CD14-positive monocyte (primary cell): Measurements from ENCODE around the gene AMBRA1. TPM values are rescaled to one million over a fixed set of nuclear protein-coding genes. Genes with fewer than 3 reads are reported as not detected.

Experiments
- DNase-seq, 3 donors: peaks; one replicate each; pipeline ENCODE4 v3.0.0-alpha.2; 2011 to 2022
- H2AFZ ChIP-seq: 2 replicates; pipeline ENCODE4 v1.6.0; 2012; ENCODE audit warnings: mild to moderate bottlenecking, low read depth, low read length, inconsistent platforms; ENCODE audit not compliant: insufficient read depth, poor library complexity, severe bottlenecking
- H3K27ac ChIP-seq, 2 donors: 1 replicate in 1 of 2; 2 replicates in 1 of 2; pipeline ENCODE4 v1.5.1; 2012 to 2013; ENCODE audit warnings: low read length in 2 of 2, control low read depth in 1 of 2, inconsistent platforms in 1 of 2, low read depth in 1 of 2, mild to moderate bottlenecking in 1 of 2
- H3K27me3 ChIP-seq, 2 donors: one replicate each; pipeline versions ENCODE4 v1.6.0 to v1.6.1; 2011 to 2013; ENCODE audit warnings: low read length in 2 of 2; ENCODE audit not compliant: control insufficient read depth in 2 of 2, insufficient read depth in 2 of 2
- H3K36me3 ChIP-seq, 2 donors: replicated peaks in 1 of 2; 1 replicate in 1 of 2; 2 replicates in 1 of 2; pipeline versions ENCODE4 v1.5.1 to v1.6.1; 2012 to 2013; ENCODE audit warnings: low read length in 2 of 2, control low read depth in 1 of 2, inconsistent platforms in 1 of 2, mild to moderate bottlenecking in 1 of 2; ENCODE audit not compliant: insufficient read depth in 2 of 2, control insufficient read depth in 1 of 2
- H3K4me1 ChIP-seq, 2 donors: 1 replicate in 1 of 2; 2 replicates in 1 of 2; pipeline versions ENCODE4 v1.5.1 to v1.6.1; 2012 to 2013; ENCODE audit warnings: low read length in 2 of 2, control low read depth in 1 of 2, inconsistent platforms in 1 of 2, mild to moderate bottlenecking in 1 of 2, moderate library complexity in 1 of 2; ENCODE audit not compliant: insufficient read depth in 2 of 2, control insufficient read depth in 1 of 2
- H3K4me2 ChIP-seq: replicated peaks from 2 replicates; pipeline ENCODE3; 2012; ENCODE audit warnings: low read length, moderate library complexity, mild to moderate bottlenecking; ENCODE audit not compliant: poor library complexity, severe bottlenecking; ENCODE audit errors: extremely low read depth
- H3K4me3 ChIP-seq, 3 experiments: fragments of 200-600 bp in 1 of 3; sonication (generic) in 1 of 3; replicated peaks in 1 of 3; 1 replicate in 2 of 3; 2 replicates in 1 of 3; pipeline ENCODE4 v1.5.1; 2011 to 2013; ENCODE audit warnings: low read length in 3 of 3, mild to moderate bottlenecking in 3 of 3, control low read depth in 2 of 3, low read depth in 2 of 3, inconsistent platforms in 1 of 3, moderate library complexity in 1 of 3
- H3K79me2 ChIP-seq: 2 replicates; pipeline ENCODE4 v1.6.0; 2012; ENCODE audit warnings: mild to moderate bottlenecking, control low read depth, inconsistent platforms, low read length, moderate library complexity; ENCODE audit not compliant: insufficient read depth
- H3K9ac ChIP-seq: 2 replicates; pipeline ENCODE4 v1.6.0; 2017; ENCODE audit warnings: low read length, mild to moderate bottlenecking; ENCODE audit not compliant: insufficient read depth, poor library complexity, severe bottlenecking
- H3K9me3 ChIP-seq, 2 donors: replicated peaks in 1 of 2; 1 replicate in 1 of 2; 2 replicates in 1 of 2; pipeline versions ENCODE4 v1.5.1 to v1.6.1; 2012 to 2013; ENCODE audit warnings: low read length in 2 of 2, control low read depth in 1 of 2; ENCODE audit not compliant: control insufficient read depth in 1 of 2, insufficient read depth in 1 of 2
- H4K20me1 ChIP-seq: 2 replicates; pipeline ENCODE4 v1.6.0; 2012; ENCODE audit warnings: mild to moderate bottlenecking, low read length, control low read depth, moderate library complexity; ENCODE audit not compliant: insufficient read depth
- H3K27ac Mint-ChIP-seq, 7 donors: one replicate each; pipeline ENCODE4 v1.8.0; 2020; ENCODE audit warnings: mild to moderate bottlenecking in 7 of 7, mixed read lengths in 7 of 7, moderate library complexity in 6 of 7, inconsistent platforms in 2 of 7
- H3K27me3 Mint-ChIP-seq, 3 donors: one replicate each; pipeline ENCODE4 v1.8.0; 2021 to 2022; ENCODE audit warnings: low read depth in 3 of 3, mild to moderate bottlenecking in 3 of 3, mixed read lengths in 3 of 3, moderate library complexity in 3 of 3, inconsistent platforms in 1 of 3
- H3K36me3 Mint-ChIP-seq, 2 donors: one replicate each; pipeline ENCODE4 v1.8.0; 2020; ENCODE audit warnings: mixed read lengths in 2 of 2, inconsistent platforms in 1 of 2, mild to moderate bottlenecking in 1 of 2
- H3K4me1 Mint-ChIP-seq: one replicate; pipeline ENCODE4 v1.8.0; 2020; ENCODE audit warnings: mild to moderate bottlenecking, mixed read lengths
- H3K4me3 Mint-ChIP-seq, 2 donors: one replicate each; pipeline ENCODE4 v1.8.0; 2020; ENCODE audit warnings: mild to moderate bottlenecking in 2 of 2, mixed read lengths in 2 of 2, moderate library complexity in 1 of 2
- H3K9me3 Mint-ChIP-seq, 7 donors: one replicate each; pipeline ENCODE4 v1.8.0; 2020 to 2022; ENCODE audit warnings: mixed read lengths in 7 of 7, mild to moderate bottlenecking in 6 of 7, moderate library complexity in 6 of 7, inconsistent platforms in 2 of 7
- WGBS: methylation state at CpG from one replicate; pipeline ENCODE4 v1.1.5; 2013; ENCODE audit warnings: missing lambda C conversion rate; ENCODE audit not compliant: insufficient coverage; 5-methylcytosine and 5-hydroxymethylcytosine counted together
- intact Hi-C, 2 donors: fragments of 100-400 bp; cut with micrococcal nuclease; formaldehyde crosslinking; loops; one replicate each; pipeline versions ENCODE4 v1.15.0 to v1.15.1; 2023
- polyA plus RNA-seq, 3 donors: library from polyadenylated mRNA; depleted of rRNA in 1 of 3; unstranded in 2 of 3; stranded (reverse) in 1 of 3; fragments of 300-500 nt in 2 of 3; fragments of >200 nt in 1 of 3; fragmentation: Illumina TruSeq in 2 of 3; gene quantifications; 1 replicate in 2 of 3; 2 replicates in 1 of 3; pipeline ENCODE4 v1.2.3, GENCODE V29; 2012 to 2021
- TF ChIP-seq, protein P1 (sequence below): fragments of 200-600 bp; IDR thresholded peaks from one replicate; pipeline ENCODE4 v1.8.0; 2022; ENCODE audit warnings: antibody characterized with exemption, mild to moderate bottlenecking

AMBRA1 gene
- polyA plus RNA-seq, 3 donors, result 2.1 to 6.1 (median 3.8) TPM

DNA sequence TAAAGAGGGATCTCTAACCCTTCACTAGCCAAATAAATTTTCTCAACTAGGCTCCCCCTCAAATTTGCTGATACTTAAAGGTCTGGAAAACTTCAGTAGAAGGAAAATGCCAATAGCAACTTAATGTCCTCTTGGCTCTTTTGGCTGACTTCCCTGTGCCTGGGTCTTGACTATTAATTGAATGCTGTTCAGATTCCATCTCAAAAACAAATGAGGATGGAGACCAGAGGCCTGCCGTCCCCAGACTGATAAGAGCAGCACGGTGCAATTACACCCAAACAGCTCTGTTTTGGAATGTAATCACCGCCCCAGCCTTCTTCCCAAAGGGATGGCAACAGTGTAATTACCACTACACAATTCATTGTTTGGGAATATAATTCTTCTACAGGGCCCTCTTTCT is 112.9 kb downstream of the AMBRA1 start:
- no peaks in the 10 kb centered on the region for H3K79me2 ChIP-seq
- Mint-ChIP-seq H3K9me3 (no peaks in the 10 kb centered on the region), H3K27ac (peak overlapping the region in 1 of 7 donors; percentile 17), H3K4me1 (peaks cover 3% of the 10 kb centered on the region), H3K27me3 (peaks cover 0 to 1% (median 0%) of the 10 kb centered on the region in 3 donors), H3K4me3 (no peak overlapping the region), H3K36me3 (peaks cover 24 to 28% of the 10 kb centered on the region in 2 donors)
- no peaks in the 10 kb centered on the region for H3K4me1 ChIP-seq
- no peak overlapping the region for H3K4me2 ChIP-seq
- H3K27me3 ChIP-seq, result no peaks in the 10 kb centered on the region
- no peak for DNase-seq
- no peaks in the 10 kb centered on the region for H3K9me3 ChIP-seq
- intact Hi-C loops, result no loop called here
- no peak overlapping the region for H3K9ac ChIP-seq
- H3K36me3 ChIP-seq, result peaks cover 8 to 55% of the 10 kb centered on the region in 2 donors
- peaks cover 12% of the 10 kb centered on the region for H4K20me1 ChIP-seq
- WGBS, result 80% methylated on average over 1 of the region's 3 CpGs
- H2AFZ ChIP-seq, result no peak overlapping the region
- H3K27ac ChIP-seq, result no peak overlapping the region
- TF ChIP-seq, protein P1, sequence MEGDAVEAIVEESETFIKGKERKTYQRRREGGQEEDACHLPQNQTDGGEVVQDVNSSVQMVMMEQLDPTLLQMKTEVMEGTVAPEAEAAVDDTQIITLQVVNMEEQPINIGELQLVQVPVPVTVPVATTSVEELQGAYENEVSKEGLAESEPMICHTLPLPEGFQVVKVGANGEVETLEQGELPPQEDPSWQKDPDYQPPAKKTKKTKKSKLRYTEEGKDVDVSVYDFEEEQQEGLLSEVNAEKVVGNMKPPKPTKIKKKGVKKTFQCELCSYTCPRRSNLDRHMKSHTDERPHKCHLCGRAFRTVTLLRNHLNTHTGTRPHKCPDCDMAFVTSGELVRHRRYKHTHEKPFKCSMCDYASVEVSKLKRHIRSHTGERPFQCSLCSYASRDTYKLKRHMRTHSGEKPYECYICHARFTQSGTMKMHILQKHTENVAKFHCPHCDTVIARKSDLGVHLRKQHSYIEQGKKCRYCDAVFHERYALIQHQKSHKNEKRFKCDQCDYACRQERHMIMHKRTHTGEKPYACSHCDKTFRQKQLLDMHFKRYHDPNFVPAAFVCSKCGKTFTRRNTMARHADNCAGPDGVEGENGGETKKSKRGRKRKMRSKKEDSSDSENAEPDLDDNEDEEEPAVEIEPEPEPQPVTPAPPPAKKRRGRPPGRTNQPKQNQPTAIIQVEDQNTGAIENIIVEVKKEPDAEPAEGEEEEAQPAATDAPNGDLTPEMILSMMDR, result no peak
- no peak overlapping the region for H3K4me3 ChIP-seq

- H3K27ac Mint-ChIP-seq, result peak overlapping the region in 1 of 7 donors; percentile 15
- Histone ChIP-seq H3K27me3 (no peaks in the 10 kb centered on the region), H4K20me1 (peaks cover 17% of the 10 kb centered on the region), H3K4me1 (no peaks in the 10 kb centered on the region), H3K4me2 (no peak overlapping the region), H3K9ac (no peak overlapping the region), H3K9me3 (no peaks in the 10 kb centered on the region), H3K79me2 (no peaks in the 10 kb centered on the region), H2AFZ (no peak overlapping the region), H3K27ac (no peak overlapping the region), H3K36me3 (peaks cover 5 to 49% of the 10 kb centered on the region in 2 donors), H3K4me3 (no peak overlapping the region)
- TF ChIP-seq, protein P1, result no peak
- H3K9me3 Mint-ChIP-seq, result no peaks in the 10 kb centered on the region
- H3K27me3 Mint-ChIP-seq, result peaks cover 0 to 1% (median 0%) of the 10 kb centered on the region in 3 donors
- peaks cover 26 to 28% of the 10 kb centered on the region in 2 donors for H3K36me3 Mint-ChIP-seq
- DNase-seq, result no peak
- H3K4me3 Mint-ChIP-seq, result no peak overlapping the region
- peaks cover 3% of the 10 kb centered on the region for H3K4me1 Mint-ChIP-seq
- intact Hi-C loops, result no loop called here
- 20% methylated on average over 1 of the region's 2 CpGs for WGBS
These were observed 113.6 kb downstream of the AMBRA1 start for GRCh38 chr11:46480166-46480726.
